Fibroblast of lung (primary cell): ENCODE data around the gene NAP1L4.

Experiments used
- EZH2 ChIP-seq: IDR thresholded peaks from 2 replicates; pipeline ENCODE4 v1.5.1; 2012; ENCODE audit warnings: low read length, control low read depth, mild to moderate bottlenecking; ENCODE audit errors: missing control alignments
- TF ChIP-seq, protein P1 (sequence below), 2 donors: IDR thresholded peaks in 1 of 2; conservative IDR thresholded peaks in 1 of 2; 1 replicate in 1 of 2; 2 replicates in 1 of 2; pipeline ENCODE4 v1.5.1; 2011 to 2012; ENCODE audit warnings: low read length in 2 of 2, control low read depth in 1 of 2, inconsistent platforms in 1 of 2, low read depth in 1 of 2, mild to moderate bottlenecking in 1 of 2

DNA sequence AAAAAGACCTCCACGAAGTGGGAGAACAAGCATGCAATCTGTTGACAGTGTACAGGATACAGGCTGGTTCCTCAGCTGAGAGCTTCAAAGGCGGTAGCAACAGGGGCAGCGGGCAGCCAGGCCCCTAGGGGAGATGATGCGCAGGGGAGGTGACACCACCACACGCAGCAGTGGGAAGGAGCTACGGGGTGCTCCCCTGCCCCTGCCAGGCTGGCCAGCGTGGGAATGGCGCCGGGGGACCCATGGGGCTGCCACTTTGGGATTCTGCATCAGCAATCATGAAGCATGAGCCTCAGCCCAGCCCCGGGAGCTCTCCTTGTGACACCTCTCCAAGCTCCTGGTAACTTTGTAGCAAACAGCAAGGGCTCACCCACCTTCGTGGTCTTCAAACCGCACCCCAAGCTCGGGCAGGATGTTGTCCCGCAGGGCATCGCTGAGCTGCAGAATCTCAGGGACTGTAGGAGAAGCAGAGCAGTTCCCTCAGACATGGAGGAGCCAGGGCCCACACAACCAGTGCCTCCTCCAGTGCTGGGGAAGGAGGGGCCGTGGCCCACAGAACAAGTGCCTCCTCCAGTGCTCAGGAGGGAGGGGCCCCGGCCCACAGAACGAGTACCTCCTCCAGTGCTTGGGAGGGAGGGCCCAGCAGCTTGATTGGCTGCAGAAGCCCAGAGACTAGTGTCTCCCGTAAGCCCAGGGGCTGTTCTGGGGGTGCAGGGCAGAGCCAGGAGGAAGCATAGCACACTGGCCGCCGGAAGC is 14.6 kb upstream of the NAP1L4 start:
- TF ChIP-seq, protein P1, sequence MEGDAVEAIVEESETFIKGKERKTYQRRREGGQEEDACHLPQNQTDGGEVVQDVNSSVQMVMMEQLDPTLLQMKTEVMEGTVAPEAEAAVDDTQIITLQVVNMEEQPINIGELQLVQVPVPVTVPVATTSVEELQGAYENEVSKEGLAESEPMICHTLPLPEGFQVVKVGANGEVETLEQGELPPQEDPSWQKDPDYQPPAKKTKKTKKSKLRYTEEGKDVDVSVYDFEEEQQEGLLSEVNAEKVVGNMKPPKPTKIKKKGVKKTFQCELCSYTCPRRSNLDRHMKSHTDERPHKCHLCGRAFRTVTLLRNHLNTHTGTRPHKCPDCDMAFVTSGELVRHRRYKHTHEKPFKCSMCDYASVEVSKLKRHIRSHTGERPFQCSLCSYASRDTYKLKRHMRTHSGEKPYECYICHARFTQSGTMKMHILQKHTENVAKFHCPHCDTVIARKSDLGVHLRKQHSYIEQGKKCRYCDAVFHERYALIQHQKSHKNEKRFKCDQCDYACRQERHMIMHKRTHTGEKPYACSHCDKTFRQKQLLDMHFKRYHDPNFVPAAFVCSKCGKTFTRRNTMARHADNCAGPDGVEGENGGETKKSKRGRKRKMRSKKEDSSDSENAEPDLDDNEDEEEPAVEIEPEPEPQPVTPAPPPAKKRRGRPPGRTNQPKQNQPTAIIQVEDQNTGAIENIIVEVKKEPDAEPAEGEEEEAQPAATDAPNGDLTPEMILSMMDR (conservative IDR thresholded peaks at IDR 0.05 in 1 of 2, IDR thresholded peaks at IDR 0.05 in 1 of 2; ENCODE audit: low read depth in 1 of 2, low read length in 2 of 2): no peak
- TF ChIP-seq EZH2: no peak
